NCI-H187 (cell line): ENCODE data around the gene TRIL.
A peak's percentile ranks its signal among the peaks of the same experiment; 100 is the strongest.

Experiments used
- DNase-seq, 2 experiments: peaks; one replicate each; lab custom pipeline; 2025; lab: John Stamatoyannopoulos, UW

TRIL gene

GRCh38 chr7:28983396-28984190, 25.5 kb upstream of the TRIL start:
- DNase-seq = no peak

DNA sequence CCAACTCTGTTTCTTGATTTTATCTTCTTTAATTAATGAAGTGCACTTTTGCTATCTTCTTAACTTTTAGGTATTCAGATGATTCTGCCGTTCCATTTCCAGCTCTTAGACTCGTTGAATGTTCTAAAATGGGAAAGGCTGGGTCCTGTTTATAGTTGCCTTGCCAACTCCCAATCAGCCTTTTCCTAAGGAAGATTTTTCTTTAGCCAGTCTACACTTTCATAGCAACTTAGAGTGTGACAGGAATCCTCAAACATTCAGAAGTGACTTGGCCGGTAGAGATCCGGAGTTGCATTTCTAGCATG, 23.0 kb upstream of the TRIL start:
- DNase-seq = no peak

DNA sequence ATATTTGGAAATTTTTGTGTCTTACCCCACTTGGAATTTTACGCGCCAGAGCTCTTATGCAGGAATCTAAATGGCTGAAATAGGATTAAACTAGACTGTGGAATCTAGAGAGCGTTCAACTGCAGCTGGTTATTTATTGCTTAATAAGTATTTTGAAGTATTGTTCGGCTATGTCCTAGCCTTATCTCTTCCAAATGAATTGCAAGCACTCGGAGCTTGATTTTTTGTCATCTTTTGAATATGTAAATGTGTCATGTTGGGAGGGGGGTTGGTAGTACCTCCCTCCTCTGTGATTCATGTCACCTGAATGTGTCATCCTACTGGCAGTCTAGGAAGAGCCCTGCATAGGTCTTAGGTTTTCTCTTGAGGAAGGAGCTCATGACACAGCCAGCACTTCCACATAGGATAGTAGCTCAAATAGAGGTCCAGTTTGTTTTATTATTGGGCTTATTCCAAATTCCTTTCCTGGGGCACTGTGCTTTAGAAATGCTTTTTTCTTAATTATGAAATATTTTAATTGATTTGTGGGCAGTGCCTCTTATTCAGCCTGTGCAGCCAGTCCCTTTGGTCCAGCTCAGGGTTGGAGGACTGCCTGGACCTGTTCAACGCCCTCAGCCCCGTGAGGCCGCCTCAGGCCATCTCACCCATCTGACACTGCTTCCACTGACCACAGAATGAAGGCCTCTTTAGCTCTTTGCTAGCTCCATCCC, 22.5 kb upstream of the TRIL start:
- DNase-seq = no peak

DNA sequence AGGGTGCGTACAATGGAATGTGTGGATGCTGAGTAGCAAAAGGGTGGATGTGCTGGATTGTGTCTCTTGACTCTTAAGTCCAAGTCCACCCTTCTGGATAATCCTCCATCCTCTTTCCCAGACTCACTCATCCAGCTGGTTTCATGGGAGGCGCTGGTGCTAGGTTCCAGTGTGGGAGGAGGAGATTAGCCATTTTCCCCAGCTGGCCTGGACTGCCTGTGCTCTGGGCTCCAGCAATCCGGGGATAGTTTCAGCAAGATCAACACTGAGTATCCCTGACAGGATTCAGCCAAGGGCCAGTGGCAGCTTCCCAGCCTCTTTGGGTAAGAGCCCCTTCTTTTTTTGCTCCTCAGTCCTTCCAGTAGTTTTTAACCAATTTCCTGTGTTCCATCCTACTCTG, 21.6 kb upstream of the TRIL start:
- no peak for DNase-seq

DNA sequence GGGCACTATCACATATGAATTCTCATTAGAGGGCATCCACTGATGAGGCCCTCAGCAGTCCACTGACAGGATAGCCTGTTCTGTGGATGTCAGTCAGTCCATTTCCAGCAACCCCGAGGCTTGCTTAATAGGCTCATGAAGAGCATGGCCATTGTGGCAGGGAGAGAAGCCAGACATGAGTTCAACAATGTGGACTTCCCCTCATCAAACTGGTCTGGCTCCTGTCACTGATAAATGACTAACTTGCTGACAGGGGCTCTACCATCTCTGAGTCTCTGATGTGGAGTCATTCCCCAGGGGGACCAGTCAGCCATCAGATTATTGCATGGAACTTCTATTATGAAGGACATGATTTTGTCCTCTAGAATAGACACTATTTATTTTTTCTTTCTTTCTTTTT, 19.8 kb upstream of the TRIL start:
- no peak for DNase-seq

DNA sequence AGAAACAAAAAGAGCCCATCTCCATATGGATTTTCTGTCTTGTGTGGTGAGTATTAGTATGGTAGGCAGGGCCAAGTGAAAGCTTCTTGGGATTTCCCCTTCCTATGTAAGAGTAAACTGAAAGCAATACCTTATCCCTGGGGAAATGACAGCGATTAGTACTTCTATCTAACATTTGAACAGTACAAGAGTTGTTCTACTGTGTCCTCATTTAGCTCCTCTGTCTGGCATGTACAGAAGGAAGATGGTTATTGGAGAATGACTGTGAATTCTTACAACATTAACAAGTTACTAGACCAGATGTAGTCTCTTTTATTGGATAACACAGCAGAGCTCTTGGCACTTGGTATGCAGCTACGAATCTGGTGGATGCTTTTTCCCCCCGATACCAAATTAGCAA, 17.9 kb upstream of the TRIL start:
- DNase-seq = no peak

DNA sequence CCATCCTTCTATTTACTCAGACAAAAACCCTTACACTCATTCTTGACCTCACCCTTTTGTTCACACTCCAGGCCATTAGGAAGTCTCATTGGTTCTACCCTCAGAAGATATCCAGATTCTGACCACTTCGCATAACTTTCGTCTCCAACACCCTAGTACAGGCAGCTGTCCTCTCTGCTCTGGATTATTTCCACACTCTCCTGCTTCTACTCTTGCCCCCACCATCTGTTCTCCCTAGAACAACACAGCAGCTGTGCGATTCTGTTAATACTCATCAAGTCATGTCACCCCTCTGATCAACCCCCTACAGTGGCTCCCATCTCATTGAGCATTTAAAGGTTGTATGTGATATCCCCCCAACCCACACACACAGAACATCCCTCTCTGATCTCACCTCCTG, 15.5 kb upstream of the TRIL start:
- DNase-seq = no peak

GRCh38 chr7:28964056-28964455, 5.9 kb upstream of the TRIL start:
- DNase-seq = no peak

DNA sequence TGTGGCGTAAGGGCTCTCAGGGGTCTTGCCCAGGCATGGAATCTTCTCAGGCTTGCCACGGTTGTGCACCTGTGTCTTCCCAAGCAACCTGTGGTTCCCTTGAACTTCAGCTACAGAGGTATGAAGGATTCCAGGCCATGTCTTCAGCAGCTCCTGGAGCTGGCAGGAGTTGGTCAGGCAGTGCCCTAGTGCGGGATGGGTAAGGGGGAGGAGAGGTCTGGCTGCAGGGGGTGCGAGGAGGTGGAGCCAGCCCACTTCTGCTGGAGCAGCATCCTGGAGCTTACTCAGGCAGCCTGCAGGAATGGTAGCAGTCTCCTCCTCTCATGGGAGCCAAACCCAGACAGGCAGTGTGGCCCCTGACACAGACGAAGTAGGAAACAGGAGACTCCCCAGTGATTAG, 3.8 kb upstream of the TRIL start:
- peak in 1 of 2 experiments; percentile 12 for DNase-seq

DNA sequence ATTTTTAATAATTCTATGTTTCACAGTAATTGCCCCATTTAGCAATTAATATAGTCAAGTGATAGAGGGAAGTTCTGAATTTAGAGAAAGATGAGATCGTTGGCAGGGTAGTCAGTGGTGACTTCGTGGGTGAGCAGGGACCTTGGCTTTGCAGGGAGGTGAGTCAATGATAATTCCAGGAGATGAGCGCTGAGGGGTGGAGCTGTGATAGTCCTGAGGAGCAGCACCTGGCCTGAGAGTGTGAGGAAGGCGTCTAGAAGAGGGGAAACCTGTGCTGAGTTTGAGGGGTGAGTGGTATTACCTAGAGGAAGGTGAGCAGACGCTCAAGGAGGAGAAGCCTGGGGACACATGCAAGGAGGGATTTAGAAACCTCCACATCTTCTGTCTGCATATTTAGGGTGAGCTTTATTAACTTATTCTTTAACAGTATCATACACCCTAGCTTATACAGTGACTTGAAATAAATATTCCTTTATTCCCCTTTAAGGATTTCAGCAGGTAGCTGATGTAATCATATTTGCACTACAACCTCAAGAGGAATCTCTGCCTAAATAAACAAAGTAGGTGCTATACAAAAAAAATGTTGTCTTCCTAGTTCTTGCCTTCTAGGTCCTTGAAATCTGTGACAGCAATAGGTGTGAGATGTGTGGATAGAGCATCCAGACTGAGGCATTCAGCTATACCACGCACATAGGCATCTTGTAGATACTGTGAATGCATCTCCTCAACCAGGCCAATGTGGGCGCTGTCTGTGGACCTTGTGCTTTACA, 2.1 kb upstream of the TRIL start:
- no peak for DNase-seq

DNA sequence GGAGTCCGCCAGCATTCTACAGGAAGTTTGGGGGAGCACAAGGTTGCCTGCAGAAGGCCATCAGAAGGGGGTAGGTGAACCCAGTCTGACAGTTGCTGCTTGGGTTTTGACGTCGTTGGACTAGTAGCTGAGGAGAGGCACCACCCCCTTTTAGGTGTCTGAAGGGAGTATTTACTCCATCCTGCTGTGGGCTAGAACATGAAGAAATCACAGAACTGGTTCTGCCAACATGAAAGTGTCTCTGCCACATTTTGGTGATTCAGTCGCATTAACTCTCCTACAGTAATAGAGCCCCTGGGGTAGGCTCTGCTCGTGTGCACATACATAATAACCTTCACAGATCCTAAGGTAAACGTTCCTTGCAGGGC, 834 bp upstream of the TRIL start:
- DNase-seq = no peak

GRCh38 chr7:28957751-28958234, 337 bp downstream of the TRIL start:
- no peak for DNase-seq

GRCh38 chr7:28957064-28957750, 923 bp downstream of the TRIL start:
- DNase-seq = no peak

DNA sequence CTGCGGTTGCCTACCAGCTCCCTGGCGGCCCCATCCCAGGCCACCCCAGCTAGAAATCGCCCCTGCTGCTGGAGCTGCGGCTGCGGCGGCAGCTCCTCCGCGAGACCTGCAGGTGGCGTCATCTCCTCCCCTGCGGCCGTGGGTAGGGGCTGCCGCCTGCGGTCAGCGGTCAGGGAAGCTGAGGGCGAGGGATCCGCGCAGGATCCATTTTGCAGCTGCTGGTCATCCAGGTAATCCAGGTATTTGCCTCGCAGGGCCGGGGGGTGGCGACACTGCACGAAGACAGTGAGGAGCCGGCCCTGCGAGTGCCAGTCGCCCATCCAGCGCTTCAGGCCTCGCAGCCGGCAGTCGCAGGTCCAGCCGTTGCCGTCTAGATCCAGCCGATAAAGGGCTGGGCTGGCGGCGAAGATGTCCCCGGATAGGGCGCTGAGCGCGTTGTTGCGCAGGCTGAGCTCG, 1.5 kb downstream of the TRIL start:
- DNase-seq = peak; percentile 30 to 44

DNA sequence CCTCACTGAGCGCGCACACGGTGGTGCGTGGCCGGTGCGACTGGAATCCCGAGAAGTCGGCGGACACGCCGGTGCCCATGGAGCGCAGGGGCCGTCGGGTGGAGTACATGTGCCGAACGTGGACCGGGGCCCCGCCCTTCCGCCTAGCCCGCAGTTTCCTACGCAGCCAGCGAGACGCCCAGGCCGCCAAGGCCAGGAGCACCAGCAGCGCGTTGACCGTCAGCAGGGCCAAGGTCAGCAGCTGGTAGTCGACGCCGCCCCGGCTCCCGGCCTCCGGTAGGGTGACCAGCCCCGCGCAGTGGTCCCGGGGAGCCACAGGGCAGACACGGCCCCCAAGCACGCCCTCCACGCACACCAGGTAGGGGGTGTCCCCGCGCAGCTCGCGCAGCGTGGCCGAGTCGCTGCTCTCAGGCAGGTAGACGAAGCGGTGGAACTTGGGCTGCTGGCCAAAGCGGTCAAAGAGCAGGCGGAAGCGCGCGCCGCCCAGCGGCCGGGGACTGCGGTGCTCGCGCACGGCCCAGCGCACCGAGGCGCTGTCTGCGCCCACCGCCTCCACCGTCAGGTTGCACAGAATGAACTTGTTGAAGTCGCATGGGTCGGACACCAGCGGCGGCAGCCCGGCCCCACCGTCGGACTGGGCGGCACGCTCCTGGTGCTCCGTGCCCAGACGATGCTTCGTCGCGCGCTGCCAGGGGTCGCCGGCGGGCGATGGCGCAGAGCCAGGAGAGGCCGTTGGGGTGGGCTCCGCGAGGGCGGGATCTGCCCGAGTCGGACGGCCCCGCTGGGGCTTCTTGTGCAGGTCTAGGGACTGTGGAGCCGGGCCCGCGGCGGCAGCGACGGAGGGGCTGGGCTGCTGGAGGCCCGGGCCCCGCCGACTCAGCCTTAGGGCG, 2.2 kb downstream of the TRIL start:
- peak; percentile 3 to 11 for DNase-seq

DNA sequence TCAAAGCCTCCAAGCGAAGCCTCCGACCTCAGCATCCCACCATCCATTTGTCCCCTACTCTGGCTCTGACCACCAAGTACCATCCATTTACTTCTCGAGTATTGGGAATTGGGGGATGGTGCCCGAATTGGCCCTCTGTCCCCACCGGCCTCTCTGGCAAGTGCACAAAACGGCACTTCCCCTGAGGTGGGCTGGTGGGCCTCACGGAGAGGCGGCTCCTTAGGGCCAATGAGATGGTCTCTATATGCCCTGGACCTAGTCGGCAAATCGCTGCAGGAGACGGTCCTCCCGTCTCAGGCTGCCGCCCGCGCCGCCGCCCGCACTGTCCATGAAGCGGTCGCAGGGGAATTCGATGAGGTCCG, 2.8 kb downstream of the TRIL start:
- no peak for DNase-seq

DNA sequence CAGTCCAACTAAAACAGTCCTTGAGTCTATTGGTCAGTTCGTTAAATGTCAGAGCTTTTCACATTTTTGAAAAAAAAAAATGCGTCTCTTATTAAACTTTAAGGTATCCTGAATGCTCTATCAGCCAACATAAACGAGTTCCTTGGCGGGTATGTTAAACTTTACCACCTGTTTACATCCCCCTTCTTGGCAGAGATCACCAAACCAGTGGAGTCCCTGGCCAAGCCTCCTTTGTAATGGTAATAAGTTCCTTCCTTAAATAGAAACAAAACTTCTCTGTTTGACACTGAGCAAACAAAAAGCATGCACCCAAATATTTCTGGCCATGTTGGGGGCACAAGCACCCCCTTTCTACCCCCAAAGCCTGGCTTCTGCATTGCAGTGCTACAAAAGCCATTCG, 3.2 kb downstream of the TRIL start:
- DNase-seq = no peak

DNA sequence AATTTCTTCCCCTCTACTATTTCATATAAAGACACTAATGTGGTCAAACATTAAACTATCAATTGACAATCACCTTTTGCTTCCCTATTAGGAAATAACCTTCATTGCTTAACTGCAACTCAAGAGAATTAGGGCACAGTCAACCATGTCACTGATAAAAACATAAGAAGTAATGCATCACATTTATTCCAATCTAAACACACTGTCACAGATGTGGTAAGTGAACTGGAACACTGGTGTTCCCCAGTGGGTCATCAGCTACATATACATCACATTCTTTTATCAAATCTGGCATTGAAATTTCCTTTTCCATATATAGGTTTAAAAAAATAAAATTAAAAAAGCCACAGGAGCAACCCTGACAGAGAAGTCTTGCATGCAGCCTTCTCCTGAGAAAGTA, 3.7 kb downstream of the TRIL start:
- DNase-seq = no peak

- no peak for DNase-seq
Measured at GRCh38 chr7:28953633-28954032, 4.5 kb downstream of the TRIL start.

DNA sequence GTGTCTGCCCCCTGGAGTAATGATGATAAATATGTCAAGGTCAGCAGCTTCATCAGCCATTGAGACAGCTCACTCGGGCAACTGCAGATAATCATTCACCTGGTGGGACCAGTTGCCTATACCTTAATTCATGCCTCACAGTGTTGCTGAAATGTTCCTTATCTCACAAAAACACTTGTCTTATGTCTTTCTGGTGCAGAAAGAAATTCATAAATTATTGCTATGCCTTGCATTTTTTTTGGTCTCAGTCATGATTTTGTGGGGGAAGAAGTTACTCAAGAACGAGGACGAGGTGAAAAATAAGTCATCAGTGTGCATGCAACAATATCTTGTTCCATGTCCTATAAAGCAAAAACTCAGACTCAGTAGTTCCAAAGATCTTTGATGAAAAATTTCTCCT, 16.0 kb downstream of the TRIL start:
- DNase-seq = no peak

DNA sequence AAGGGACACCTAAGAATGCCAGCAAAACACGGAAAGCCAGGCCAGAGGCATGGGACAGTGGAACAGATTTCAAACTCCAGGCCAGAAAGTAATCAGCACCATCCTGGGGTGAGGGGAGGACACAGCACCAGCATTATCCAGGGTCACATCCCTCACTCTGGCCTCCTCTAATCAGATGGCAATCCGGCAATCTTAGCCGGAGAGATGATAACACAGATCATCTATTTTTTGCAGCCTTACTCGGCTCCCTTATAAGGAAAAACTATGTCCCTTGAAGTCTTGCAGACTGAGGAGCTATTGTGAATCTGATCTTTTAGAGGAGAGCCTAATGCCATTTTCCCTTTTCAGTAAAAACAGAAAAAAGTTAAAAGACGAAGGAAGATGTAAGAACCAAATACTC, 16.5 kb downstream of the TRIL start:
- no peak for DNase-seq
